Gastrocnemius medialis (tissue), 4 donors: ENCODE data around the gene ATP13A1.
A peak's percentile ranks its signal among the peaks of the same experiment; 100 is the strongest.

Experiments
- CTCF ChIP-seq, 5 experiments: fragments of 450-650 bp in 3 of 5; fragments of 200-600 bp in 2 of 5; sonication (generic) in 2 of 5; IDR thresholded peaks in 4 of 5; conservative IDR thresholded peaks in 1 of 5; 1 replicate in 4 of 5; 2 replicates in 1 of 5; pipeline ENCODE4 v1.5.1; 2016 to 2019; ENCODE audit warnings: antibody characterized with exemption in 5 of 5, mild to moderate bottlenecking in 3 of 5, moderate library complexity in 3 of 5
- POLR2A ChIP-seq, 2 donors: fragments of 450-650 bp; IDR thresholded peaks; one replicate each; pipeline ENCODE4 v1.6.1; 2017; ENCODE audit warnings: antibody characterized with exemption in 2 of 2, mild to moderate bottlenecking in 2 of 2, moderate library complexity in 2 of 2

GRCh38 chr19:19668230-19669012 lies 4.9 kb upstream of the ATP13A1 start, which contains the start of gene ZNF101:
- peak in 1 of 2 donors; percentile 31 for TF ChIP-seq POLR2A (IDR thresholded peaks at IDR 0.05)
- TF ChIP-seq CTCF (IDR thresholded peaks at IDR 0.05 in 4 of 5, conservative IDR thresholded peaks at IDR 0.05 in 1 of 5) = no peak
